Spleen (tissue), 7 donors: ENCODE data around the gene GALNTL6.

ENCODE experiments used
- CTCF ChIP-seq, 11 experiments: fragments of 200-600 bp in 7 of 11; fragments of 450-650 bp in 4 of 11; sonication (generic) in 4 of 11; IDR thresholded peaks in 8 of 11; conservative IDR thresholded peaks in 3 of 11; 1 replicate in 7 of 11; 2 replicates in 4 of 11; pipeline versions ENCODE4 v1.4.0 to v1.8.0; 2016 to 2021; ENCODE audit warnings: antibody characterized with exemption in 11 of 11, inconsistent platforms in 4 of 11, mild to moderate bottlenecking in 1 of 11
- POLR2A ChIP-seq, 3 donors: fragments of 450-650 bp; IDR thresholded peaks; one replicate each; pipeline ENCODE4 v1.5.1; 2017; ENCODE audit warnings: antibody characterized with exemption in 3 of 3, mild to moderate bottlenecking in 1 of 3
- POLR2AphosphoS5 ChIP-seq, 3 donors: sonication (generic); formaldehyde crosslinking; IDR thresholded peaks; one replicate each; pipeline ENCODE4 v1.5.1; 2017; ENCODE audit warnings: antibody characterized with exemption in 3 of 3
- donor health status: DM: no; HTN: no; CAD: no; lungs with moderate emphysema.
- donor health status: DM: no; HTN: no; CAD: no.
- donor health status: DM: no; HTN: no; CAD: no.

DNA sequence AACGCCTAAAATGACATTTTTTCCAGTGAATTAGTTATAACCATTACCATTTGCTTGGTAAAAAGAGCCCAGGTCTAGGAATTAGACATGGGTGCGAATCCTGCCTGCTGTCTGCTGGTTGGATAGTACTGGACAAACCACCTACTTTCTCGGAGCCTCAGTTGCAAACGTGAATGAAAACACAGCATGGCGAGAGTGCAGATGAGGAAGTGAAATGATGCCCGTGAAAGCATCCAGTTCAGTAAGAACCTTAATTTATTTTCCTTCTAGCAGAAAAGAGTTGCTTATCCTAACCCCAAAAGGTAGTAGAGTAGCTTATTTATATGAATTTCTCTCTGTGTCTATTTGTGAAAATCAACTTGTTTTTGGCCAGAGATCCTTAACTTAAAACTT is 1184.0 kb downstream of the GALNTL6 start:
- no peak for TF ChIP-seq CTCF (IDR thresholded peaks at IDR 0.05 in 8 of 11, conservative IDR thresholded peaks at IDR 0.05 in 3 of 11)
- no peak for TF ChIP-seq POLR2A (IDR thresholded peaks at IDR 0.05)
- TF ChIP-seq POLR2AphosphoS5 (IDR thresholded peaks at IDR 0.05), result no peak
